KG1 (cell line): ENCODE data around the gene DTX4.

Experiments
- DNase-seq: peaks from one replicate; lab custom pipeline; 2025; lab: John Stamatoyannopoulos, UW

Gene DTX4

DNA sequence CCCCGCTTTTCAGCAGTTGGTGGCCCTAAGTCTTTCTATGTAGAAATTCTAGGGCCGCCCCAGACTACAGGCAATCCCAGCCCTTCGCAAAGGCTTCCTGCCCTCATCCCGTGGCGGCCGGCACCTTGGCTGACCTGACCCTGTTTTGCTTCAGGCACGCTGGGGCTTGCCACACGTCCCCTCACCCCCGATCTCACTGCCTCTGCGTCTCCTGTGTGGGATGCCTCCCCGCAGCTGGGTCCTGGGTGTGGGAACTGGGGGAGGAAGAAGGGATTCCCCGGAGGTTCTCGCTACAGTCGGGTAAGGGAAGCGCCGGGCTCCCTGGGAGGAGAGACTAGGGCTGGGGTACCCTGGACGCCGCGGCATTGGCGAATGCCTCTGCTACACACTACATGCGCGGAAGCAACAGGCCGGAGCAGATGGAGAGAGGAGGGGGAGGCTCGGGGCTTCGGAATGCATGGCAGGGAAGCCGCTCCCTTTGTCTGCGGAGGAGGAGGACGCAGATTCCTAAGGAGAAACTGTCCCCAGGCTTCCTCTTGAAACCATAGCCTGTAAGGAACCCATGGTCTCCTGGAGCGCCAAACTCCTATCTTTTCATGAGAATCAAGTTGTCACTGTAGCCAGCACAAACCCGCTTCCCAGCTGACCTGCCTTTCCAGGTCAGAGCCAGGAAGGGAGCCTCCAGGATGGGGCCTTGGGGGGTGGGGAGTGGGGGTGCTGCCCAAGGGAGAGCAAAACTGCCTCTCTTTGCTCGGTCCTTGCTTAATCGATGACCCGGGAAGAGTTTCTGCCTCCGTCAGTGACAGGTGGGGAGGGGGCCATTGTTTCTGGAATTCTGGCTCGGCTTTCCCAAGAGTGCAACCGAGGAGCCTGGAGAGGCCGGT, 1.4 kb downstream of the DTX4 start:
- no peak for DNase-seq

- no peak for DNase-seq
Observed at GRCh38 chr11:59173964-59174663, 2.2 kb downstream of the DTX4 start.

DNA sequence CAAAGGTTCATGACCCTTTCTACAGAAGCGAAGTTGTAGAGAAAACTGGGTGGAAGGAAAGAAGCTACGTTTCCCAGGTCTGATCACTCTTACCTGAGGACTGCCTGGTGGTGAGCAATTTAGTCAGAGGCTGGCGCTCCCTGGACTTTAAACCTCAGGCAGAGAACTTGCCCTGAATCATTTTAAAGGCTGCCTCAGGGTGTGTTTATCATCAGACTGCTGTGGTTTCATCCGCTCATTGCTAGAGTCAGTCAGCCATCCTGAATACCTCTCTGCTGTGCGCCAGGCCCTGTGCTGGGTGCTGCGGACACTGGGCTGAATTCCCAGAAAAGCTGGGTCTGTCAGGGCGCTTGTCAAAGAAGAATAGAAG, 2.7 kb downstream of the DTX4 start:
- no peak for DNase-seq

DNA sequence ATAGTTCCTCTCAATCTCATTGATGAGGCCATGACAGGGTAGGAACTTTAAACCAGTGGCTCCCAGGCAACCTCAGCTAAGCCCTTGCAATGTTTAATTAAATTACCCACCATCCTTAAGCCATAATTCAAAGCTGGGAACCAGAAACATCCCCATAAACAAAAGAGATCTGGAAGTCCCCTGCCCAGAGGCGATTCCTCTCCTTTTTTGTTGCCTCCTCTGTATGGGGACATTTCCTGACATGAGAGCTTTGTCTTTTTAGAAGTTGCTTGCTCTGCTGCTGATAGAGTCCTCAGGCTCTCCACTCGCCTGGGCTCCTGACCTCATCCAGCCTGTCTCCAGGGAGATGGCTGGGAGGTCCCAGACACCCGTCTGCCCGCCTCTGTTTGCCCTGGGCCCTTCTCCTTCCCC, 3.2 kb downstream of the DTX4 start:
- DNase-seq = no peak

- no peak for DNase-seq
Observed at GRCh38 chr11:59176330-59176729, 4.4 kb downstream of the DTX4 start.

DNA sequence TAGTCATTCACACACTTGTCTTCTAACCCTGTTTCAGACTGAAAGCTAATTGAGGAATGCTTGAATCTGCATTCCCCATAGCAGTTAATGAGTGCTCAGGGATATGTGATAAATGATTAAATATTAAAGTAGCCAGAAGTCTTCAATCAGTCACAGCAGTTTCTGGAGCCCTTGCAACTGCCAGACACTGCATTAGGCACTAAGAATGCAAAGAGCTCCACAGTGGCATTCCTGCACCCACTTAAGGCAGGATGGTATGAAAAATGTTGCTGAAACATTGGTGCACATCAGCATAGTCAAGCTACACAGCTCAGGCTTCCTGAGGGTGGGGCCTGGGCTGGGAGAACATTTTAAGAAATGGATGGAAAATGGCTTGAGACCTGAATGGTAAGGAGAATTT, 6.5 kb downstream of the DTX4 start:
- no peak for DNase-seq

DNA sequence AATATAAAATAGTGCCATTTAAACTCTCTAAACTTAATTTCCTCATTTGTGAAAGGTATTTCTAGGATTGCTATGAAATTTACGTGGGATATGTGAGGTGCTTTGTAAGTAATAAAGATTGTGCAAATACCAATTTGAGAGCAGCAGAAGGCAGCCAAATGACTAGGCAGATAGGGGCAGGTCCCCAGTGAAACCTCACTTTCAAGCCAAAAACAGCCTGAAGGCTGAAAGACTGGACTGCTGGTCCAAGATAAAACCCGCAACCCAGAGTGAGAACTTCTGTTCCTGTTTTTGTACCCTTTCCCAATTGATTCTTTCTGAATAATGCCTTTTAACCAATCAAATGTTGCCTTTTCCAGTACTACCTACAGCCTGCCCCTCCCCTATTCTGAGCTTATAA, 7.2 kb downstream of the DTX4 start:
- no peak for DNase-seq

DNA sequence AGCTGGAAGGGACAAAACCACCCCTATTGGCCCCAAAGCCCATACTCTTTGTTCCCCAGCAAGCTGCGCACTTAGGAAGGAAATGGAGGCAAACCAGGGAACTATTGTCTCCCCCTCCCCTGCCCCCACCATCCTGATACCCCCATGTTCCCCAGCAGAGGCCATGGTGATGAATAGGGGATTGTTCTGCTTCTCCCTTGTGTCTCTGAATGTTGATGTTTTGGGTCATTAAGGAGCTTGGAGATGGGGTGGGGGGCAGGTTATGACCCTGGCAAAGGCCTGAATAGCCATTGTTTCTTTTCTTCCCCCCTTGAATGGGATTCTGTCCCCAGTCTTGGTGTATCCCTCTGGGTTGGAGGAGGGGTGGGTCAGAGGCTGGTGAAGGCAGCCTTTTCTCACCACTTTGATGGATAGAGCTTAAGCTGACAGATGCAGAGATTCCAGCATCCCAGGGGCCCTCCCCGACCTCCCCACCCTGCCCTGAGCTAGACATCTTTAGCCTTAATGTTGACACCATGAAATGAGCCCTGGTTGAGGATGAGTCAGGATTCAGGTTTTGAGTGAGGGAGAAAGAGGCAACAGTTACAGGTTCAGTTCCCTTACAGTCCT, 8.3 kb downstream of the DTX4 start:
- DNase-seq = no peak

- no peak for DNase-seq
Observed at GRCh38 chr11:59180907-59181306, 9.0 kb downstream of the DTX4 start.

DNA sequence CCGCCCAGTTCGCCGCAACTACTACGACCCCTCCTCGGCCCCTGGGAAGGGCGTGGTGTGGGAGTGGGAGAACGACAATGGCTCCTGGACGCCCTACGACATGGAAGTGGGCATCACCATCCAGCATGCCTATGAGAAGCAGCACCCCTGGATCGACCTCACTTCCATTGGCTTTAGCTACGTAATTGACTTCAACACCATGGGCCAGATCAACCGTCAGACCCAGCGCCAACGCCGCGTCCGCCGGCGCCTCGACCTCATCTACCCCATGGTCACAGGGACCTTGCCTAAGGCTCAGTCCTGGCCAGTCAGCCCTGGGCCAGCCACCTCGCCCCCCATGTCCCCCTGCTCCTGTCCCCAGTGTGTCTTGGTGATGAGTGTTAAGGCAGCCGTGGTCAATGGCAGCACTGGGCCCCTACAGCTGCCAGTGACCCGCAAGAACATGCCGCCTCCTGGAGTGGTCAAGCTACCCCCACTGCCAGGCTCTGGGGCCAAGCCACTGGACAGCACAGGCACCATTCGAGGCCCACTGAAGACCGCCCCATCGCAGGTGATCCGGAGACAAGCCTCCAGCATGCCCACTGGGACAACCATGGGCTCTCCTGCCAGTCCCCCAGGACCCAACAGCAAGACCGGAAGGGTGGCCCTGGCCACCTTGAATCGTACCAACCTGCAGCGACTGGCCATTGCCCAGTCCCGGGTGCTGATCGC, 10.0 kb downstream of the DTX4 start:
- DNase-seq = no peak

GRCh38 chr11:59182457-59183151, 10.7 kb downstream of the DTX4 start:
- no peak for DNase-seq

DNA sequence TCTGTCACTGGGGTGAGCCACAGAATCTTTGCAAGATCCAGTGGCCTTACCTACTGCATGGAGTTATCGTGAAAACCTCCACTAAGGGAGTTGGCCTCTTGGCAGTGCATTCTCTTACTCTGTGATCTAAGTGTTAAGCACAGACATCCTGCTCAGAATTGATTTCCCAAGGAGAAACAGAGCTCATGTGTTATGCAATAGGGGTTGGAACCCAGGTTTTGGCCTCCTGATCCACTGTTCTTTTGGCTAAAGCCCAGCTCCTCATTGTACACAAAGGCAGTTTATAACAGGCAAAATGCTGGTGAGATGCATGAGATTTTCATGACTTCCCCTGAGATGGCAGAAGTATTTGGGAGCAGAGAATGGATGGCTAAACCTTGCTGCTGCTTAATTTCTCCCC, 11.8 kb downstream of the DTX4 start:
- no peak for DNase-seq

GRCh38 chr11:59184691-59185339, 12.9 kb downstream of the DTX4 start:
- DNase-seq = no peak

- DNase-seq = no peak
Observed at GRCh38 chr11:59185386-59185945, 13.5 kb downstream of the DTX4 start.

DNA sequence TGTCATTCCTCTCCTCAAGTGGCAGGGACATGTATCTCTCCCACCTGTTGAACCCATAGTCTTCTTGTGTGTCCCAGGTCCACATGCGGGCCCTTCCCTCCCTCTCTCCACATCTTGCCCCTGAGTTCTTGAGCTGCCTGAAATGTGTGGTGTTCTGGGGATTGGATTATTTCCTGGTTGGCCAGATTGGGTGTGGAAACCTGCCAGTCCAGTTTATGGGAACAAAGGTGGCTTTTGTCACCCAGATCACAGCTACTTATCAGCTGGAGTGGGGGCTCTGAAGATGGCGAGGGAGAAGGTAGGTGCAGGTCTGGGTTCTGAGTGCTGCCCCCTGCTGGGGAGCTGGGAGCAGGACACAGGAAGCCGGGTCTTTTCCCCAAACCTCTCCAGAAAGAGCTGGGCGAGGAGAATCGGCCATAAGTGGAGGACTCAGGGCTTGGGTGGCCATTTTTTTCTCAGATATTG, 14.2 kb downstream of the DTX4 start:
- no peak for DNase-seq

DNA sequence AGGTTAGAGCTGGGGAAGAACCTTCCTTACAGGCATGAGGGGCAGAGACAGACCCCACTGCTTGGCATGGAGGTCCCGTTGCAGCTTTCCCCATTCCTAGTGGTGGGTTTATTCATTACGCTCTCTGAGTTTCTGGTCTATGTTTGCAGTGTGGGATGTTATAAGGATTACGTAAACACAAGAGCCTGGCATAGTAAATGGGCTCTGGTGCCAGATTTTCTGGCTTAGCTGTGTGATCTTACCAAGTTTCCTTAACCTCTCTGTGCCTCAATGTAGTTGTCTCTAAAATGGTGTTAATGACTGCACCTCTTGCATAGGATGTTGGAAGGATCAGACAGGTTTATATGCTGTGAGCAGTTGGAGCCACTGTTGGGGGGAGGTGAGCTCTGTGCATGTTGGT, 15.1 kb downstream of the DTX4 start:
- no peak for DNase-seq

GRCh38 chr11:59187587-59187986, 15.7 kb downstream of the DTX4 start:
- no peak for DNase-seq

DNA sequence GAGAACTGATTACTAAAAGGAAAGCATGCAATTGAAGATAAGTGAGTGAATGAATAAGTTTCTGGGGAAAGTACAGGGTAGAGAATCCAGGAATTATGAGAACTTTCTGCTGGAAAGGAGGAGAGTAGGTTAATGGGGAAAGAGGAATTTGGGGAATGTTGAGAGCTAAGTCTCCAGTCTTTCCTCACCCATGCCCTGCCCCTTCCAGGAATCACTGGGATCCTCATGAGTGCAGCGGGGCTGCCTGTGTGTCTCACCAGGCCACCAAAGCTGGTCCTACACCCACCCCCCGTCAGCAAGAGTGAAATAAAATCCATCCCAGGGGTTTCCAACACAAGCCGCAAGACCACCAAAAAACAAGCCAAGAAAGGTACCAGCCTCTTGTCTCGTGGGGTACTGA, 17.0 kb downstream of the DTX4 start:
- no peak for DNase-seq

GRCh38 chr11:59189986-59190385, 18.1 kb downstream of the DTX4 start:
- no peak for DNase-seq

DNA sequence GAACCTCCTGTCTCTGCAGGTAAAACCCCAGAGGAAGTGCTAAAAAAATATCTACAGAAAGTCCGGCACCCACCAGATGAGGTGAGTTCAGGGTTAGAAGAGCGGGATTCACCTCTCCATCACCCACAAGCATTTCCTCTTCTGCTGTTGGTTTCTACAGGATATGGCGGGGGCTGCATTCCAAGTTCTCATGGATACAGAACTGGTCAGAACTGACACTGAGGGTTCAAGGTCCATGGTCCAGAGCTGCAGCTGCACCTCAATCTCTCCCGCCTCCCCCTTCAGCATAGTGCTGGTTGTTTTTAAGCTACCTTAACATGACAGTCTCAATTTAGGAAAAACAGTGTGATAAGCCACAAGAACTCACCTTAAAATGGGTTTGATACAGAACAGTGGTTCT, 19.2 kb downstream of the DTX4 start:
- no peak for DNase-seq

- DNase-seq = no peak
Observed at GRCh38 chr11:59191890-59192289, 20.0 kb downstream of the DTX4 start.
